KOPT-K1 (cell line): ENCODE results near the gene SPATS2.
"Not testable (repeated sequence)": the region's sequence is repeated elsewhere in the genome, so short reads cannot be mapped to it uniquely, and the experiment has no call there.

ENCODE experiments used
- H3K27ac ChIP-seq: fragments of 200-600 bp; sonication (generic); 2 replicates; pipeline ENCODE4 v1.5.1; 2016; ENCODE audit warnings: antibody characterized with exemption, mild to moderate bottlenecking, low read depth, low read length; ENCODE audit not compliant: poor library complexity, severe bottlenecking
- H3K36me3 ChIP-seq: fragments of 200-600 bp; sonication (generic); 2 replicates; pipeline ENCODE4 v1.5.1; 2017; ENCODE audit warnings: antibody characterized with exemption, mild to moderate bottlenecking, low read length, moderate library complexity; ENCODE audit not compliant: insufficient read depth
- H3K9me3 ChIP-seq: fragments of 200-600 bp; sonication (generic); 2 replicates; pipeline ENCODE4 v1.5.1; 2017; ENCODE audit warnings: antibody characterized with exemption, low read length, mild to moderate bottlenecking; ENCODE audit not compliant: insufficient read depth, poor library complexity, severe bottlenecking

SPATS2 gene

GRCh38 chr12:49332891-49333371 lies 34.3 kb upstream of the SPATS2 start:
- H3K36me3 ChIP-seq: peaks cover 48% of the 10 kb centered on the region
- no peak overlapping the region for H3K27ac ChIP-seq
- H3K9me3 ChIP-seq: no peaks in the 10 kb centered on the region

- peaks cover 39% of the 10 kb centered on the region for H3K36me3 ChIP-seq
- not testable (repeated sequence) for H3K27ac ChIP-seq, H3K9me3 ChIP-seq
Observed at GRCh38 chr12:49333778-49334177, 33.5 kb upstream of the SPATS2 start.

- Histone ChIP-seq H3K27ac (no peak overlapping the region), H3K36me3 (peaks cover 35% of the 10 kb centered on the region), H3K9me3 (no peaks in the 10 kb centered on the region)
Observed at GRCh38 chr12:49334226-49334625, 33.0 kb upstream of the SPATS2 start.

- Histone ChIP-seq H3K27ac (no peak overlapping the region), H3K9me3 (no peaks in the 10 kb centered on the region), H3K36me3 (peaks cover 30% of the 10 kb centered on the region)
Observed at GRCh38 chr12:49334681-49335080, 32.6 kb upstream of the SPATS2 start.

- no peaks in the 10 kb centered on the region for H3K9me3 ChIP-seq
- H3K36me3 ChIP-seq: peaks cover 24% of the 10 kb centered on the region
- H3K27ac ChIP-seq: no peak overlapping the region
Observed at GRCh38 chr12:49335118-49335954, 31.9 kb upstream of the SPATS2 start.

GRCh38 chr12:49335955-49336644 lies 31.2 kb upstream of the SPATS2 start:
- Histone ChIP-seq H3K9me3 (no peaks in the 10 kb centered on the region), H3K27ac (no peak overlapping the region), H3K36me3 (peaks cover 16% of the 10 kb centered on the region)

- Histone ChIP-seq H3K36me3 (peaks cover 8% of the 10 kb centered on the region; the same call in 1 of the 2 replicates), H3K9me3 (no peaks in the 10 kb centered on the region), H3K27ac (no peak within 1 kb of the TSS)
Observed at GRCh38 chr12:49336645-49337584, 30.3 kb upstream of the SPATS2 start, which contains the start of gene C1QL4. TSS of gene C1QL4 (minus strand) at chr12:49337188. CDS start at chr12:49336477, 711 bp downstream.

- H3K36me3 ChIP-seq: no peaks in the 10 kb centered on the region
- no peak overlapping the region for H3K27ac ChIP-seq
Observed at GRCh38 chr12:49338830-49339463, 28.3 kb upstream of the SPATS2 start.

GRCh38 chr12:49339464-49339861 lies 27.8 kb upstream of the SPATS2 start:
- Histone ChIP-seq H3K27ac (no peak overlapping the region), H3K36me3 (no peaks in the 10 kb centered on the region), H3K9me3 (no peaks in the 10 kb centered on the region)

More at GRCh38 chr12:49338830-49339463, 28.3 kb upstream of the SPATS2 start:
- H3K9me3 ChIP-seq: no peaks in the 10 kb centered on the region

GRCh38 chr12:49340095-49340870 lies 27.0 kb upstream of the SPATS2 start:
- Histone ChIP-seq H3K27ac (no peak overlapping the region), H3K36me3 (no peaks in the 10 kb centered on the region), H3K9me3 (no peaks in the 10 kb centered on the region)

- Histone ChIP-seq H3K9me3 (no peaks in the 10 kb centered on the region), H3K27ac (no peak overlapping the region), H3K36me3 (no peaks in the 10 kb centered on the region)
Observed at GRCh38 chr12:49340971-49341776, 26.1 kb upstream of the SPATS2 start.

GRCh38 chr12:49341777-49342065 lies 25.5 kb upstream of the SPATS2 start:
- Histone ChIP-seq H3K36me3 (no peaks in the 10 kb centered on the region), H3K27ac (no peak overlapping the region), H3K9me3 (no peaks in the 10 kb centered on the region)
